Hematopoietic multipotent progenitor cell (in vitro differentiated cells): ENCODE measurements around the gene SCN4B. TPM values are rescaled to one million over a fixed set of nuclear protein-coding genes. Genes with fewer than 3 reads are reported as not detected.

ENCODE experiments used
- DNase-seq, 3 donors: peaks; one replicate each; pipeline ENCODE4 v3.0.0-alpha.2; 2011 to 2015; ENCODE audit warnings: low read depth in 2 of 3, low spot score in 2 of 3
- total RNA-seq: library from RNA; depleted of rRNA; stranded (reverse); fragments of >200 nt; gene quantifications from one replicate; pipeline ENCODE4 v1.2.3, GENCODE V29; 2012

Gene SCN4B
- total RNA-seq, 1 donor = not detected

- DNase-seq = no peak
These were observed 45.8 kb downstream of the SCN4B start for GRCh38 chr11:118106789-118107335.

GRCh38 chr11:118105657-118106305 lies 46.8 kb downstream of the SCN4B start:
- no peak for DNase-seq

- no peak for DNase-seq
These were observed 48.1 kb downstream of the SCN4B start for GRCh38 chr11:118104491-118104890.

GRCh38 chr11:118102721-118103261 lies 49.8 kb downstream of the SCN4B start:
- no peak for DNase-seq

- no peak for DNase-seq
These were observed 51.9 kb downstream of the SCN4B start for GRCh38 chr11:118100691-118101232.

- DNase-seq = no peak
These were observed 52.6 kb downstream of the SCN4B start for GRCh38 chr11:118099838-118100556.

- no peak for DNase-seq
These were observed 53.4 kb downstream of the SCN4B start for GRCh38 chr11:118098996-118099837.

GRCh38 chr11:118095967-118096367 lies 56.7 kb downstream of the SCN4B start:
- no peak for DNase-seq

GRCh38 chr11:118095493-118095892 lies 57.1 kb downstream of the SCN4B start:
- DNase-seq = no peak

- DNase-seq = no peak
These were observed 59.6 kb downstream of the SCN4B start for GRCh38 chr11:118092907-118093571.

GRCh38 chr11:118091690-118092089 lies 60.9 kb downstream of the SCN4B start:
- no peak for DNase-seq

GRCh38 chr11:118090545-118091162 lies 62.0 kb downstream of the SCN4B start:
- DNase-seq = no peak

- DNase-seq = peak in 2 of 3 donors; percentile 74 to 92
These were observed 64.1 kb downstream of the SCN4B start for GRCh38 chr11:118088531-118088930.

- no peak for DNase-seq
These were observed 64.7 kb downstream of the SCN4B start for GRCh38 chr11:118087931-118088330.

- no peak for DNase-seq
These were observed 65.5 kb downstream of the SCN4B start, which contains the start of gene SMIM35 for GRCh38 chr11:118086913-118087768. TSS of gene SMIM35 (minus strand) at chr11:118086963. CDS start at chr11:118086757, 206 bp downstream.

- no peak for DNase-seq
These were observed 68.0 kb downstream of the SCN4B start for GRCh38 chr11:118084656-118085055.

- DNase-seq = peak in 2 of 3 donors; percentile 44 to 78
These were observed 68.4 kb downstream of the SCN4B start for GRCh38 chr11:118084247-118084646.
